ENCODE results near the gene MCOLN1.

GRCh38 chr19:7521551-7522071 is 813 bp upstream of the MCOLN1 start:
- TF ChIP-seq RAD21 (IDR thresholded peaks at IDR 0.05; ENCODE audit: low read length): no peak
- TF ChIP-seq CTCF (IDR thresholded peaks at IDR 0.05): no peak
- TF ChIP-seq POLR2AphosphoS5 (IDR thresholded peaks at IDR 0.05; ENCODE audit: low read depth, low read length): no peak
- no peak for TF ChIP-seq GABPA (IDR thresholded peaks at IDR 0.05; ENCODE audit: low read depth)
- TF ChIP-seq IRF3 (IDR thresholded peaks at IDR 0.05; ENCODE audit: low read depth, low read length): no peak
- TF ChIP-seq RCOR1 (IDR thresholded peaks at IDR 0.05; ENCODE audit: low read length): no peak
- no peak for TF ChIP-seq EP300 (IDR thresholded peaks at IDR 0.05; ENCODE audit: borderline replicate concordance in 1 of 2, low read depth in 1 of 2, low read length in 1 of 2)
- no peak for TF ChIP-seq CHD2 (IDR thresholded peaks at IDR 0.05; ENCODE audit: low read length, partially characterized antibody)

All from SK-N-SH (cell line).